T-helper 2 cell treated with Interferon-gamma antibody and Interleukin-4, amounts not matched to agents 5 μg/mL and 100 μg/mL, for 36 hours (primary cell): ENCODE measurements around the gene GPC6.

Source experiments
- DNase-seq: peaks from one replicate; pipeline ENCODE4 v3.0.0; 2021; ENCODE audit warnings: low spot score
- H3K27ac Mint-ChIP-seq: one replicate; pipeline ENCODE4 v1.8.0; 2021; ENCODE audit warnings: mild to moderate bottlenecking, mixed read lengths
- H3K27me3 Mint-ChIP-seq: one replicate; pipeline ENCODE4 v1.8.0; 2021; ENCODE audit warnings: low read depth, mixed read lengths
- H3K36me3 Mint-ChIP-seq: one replicate; pipeline ENCODE4 v1.8.0; 2021; ENCODE audit warnings: low read depth, mixed read lengths
- H3K4me1 Mint-ChIP-seq: one replicate; pipeline ENCODE4 v1.8.0; 2021; ENCODE audit warnings: low read depth, mixed read lengths
- H3K4me3 Mint-ChIP-seq: one replicate; pipeline ENCODE4 v1.8.0; 2022; ENCODE audit warnings: mild to moderate bottlenecking, moderate library complexity, mixed read lengths
- H3K9me3 Mint-ChIP-seq: one replicate; pipeline ENCODE4 v1.8.0; 2021; ENCODE audit warnings: mixed read lengths

Gene GPC6

DNA sequence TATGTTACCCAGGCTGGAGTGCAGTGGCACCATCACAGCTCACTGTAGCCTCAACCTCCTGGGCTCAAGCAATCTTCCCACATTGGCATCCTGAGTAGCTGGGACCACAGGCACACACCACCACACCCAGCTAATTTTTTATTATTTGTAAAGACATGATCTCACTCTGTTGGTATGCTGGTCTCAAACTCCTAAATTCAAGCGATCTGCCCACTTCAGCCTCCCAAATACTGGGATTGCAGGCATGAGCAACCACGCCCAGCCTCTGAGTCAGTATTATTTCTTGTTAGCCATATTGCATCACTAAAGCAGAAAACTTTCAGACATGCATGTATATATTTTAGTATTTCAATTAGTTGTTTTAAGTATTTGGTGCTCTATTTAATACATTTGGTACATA is 376.4 kb downstream of the GPC6 start:
- Mint-ChIP-seq H3K4me3 (no peak overlapping the region), H3K4me1 (no peaks in the 10 kb centered on the region), H3K27me3 (no peaks in the 10 kb centered on the region), H3K27ac (no peak overlapping the region), H3K9me3 (no peaks in the 10 kb centered on the region), H3K36me3 (no peaks in the 10 kb centered on the region)
- DNase-seq = no peak

DNA sequence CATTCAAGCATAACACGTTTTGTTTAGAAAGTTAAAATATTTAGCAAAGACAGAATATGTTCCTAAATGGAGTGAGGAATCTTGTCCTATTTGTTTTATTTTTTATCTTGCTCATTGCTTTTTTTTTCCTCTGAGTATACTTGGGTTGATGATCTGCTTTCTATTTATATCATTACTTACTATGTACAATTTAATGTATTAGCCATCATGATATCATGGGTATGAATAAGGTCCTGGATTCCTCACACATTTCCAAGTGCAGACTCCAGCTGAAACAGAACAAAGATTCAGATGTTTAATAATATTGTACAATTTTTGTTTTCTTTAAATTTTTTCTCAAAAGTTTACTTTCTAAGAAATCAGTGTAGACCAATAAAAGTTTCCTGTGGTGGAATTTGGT is 388.2 kb downstream of the GPC6 start:
- Mint-ChIP-seq H3K4me1 (no peaks in the 10 kb centered on the region), H3K27ac (no peak overlapping the region)
- DNase-seq = no peak

DNA sequence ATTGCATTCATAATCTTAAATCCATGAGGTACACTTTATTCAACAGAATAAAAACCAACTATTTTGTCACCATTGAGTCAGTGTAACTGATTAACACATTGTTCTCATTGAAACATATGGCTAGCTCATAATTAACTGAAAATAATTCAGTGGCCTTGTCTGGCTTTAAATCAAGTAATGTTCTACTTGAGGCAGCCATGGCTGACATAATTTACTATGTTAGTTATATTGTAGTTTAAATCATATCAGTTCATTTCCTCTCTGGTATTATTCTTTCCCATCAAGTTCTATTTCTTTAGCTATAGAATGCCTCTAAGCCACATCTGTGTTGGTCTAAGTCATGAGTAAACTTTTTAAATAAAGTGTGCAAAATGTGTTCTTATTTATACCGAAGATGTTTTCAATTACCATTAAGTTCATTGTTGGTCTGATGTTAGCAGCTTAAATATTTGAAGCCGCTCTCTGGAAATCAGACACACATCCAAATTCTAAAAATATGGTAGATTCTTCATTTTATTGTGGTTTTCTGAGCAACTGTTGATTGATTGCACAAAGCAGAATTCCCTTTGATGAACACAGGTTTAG is 393.7 kb downstream of the GPC6 start:
- Mint-ChIP-seq H3K4me1 (no peaks in the 10 kb centered on the region), H3K9me3 (no peaks in the 10 kb centered on the region), H3K27ac (no peak overlapping the region), H3K36me3 (no peaks in the 10 kb centered on the region), H3K4me3 (no peak overlapping the region), H3K27me3 (no peaks in the 10 kb centered on the region)
- no peak for DNase-seq

More for the DNA sequence above, 388.2 kb downstream of the GPC6 start:
- H3K9me3 Mint-ChIP-seq = no peaks in the 10 kb centered on the region
- no peaks in the 10 kb centered on the region for H3K27me3 Mint-ChIP-seq
- no peak overlapping the region for H3K4me3 Mint-ChIP-seq
- no peaks in the 10 kb centered on the region for H3K36me3 Mint-ChIP-seq

DNA sequence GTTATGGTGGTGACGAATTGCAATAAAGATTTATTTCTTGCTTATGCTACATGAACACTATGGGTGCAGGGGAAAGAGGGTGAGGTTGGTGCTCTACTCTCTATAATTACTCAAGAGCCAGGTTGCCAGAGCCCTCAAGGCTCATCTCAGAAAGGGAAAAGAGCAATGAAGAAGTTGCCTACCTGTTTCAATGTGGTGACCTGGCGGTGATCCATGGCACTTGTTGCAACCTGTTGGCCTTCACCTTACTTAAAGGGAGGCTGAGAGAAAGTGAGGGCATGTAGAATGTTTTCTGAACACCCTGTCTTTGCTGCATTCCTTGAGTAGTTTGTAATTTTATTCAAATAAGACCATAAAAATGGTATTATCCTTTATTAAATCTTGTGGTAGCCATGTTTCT is 394.4 kb downstream of the GPC6 start:
- no peak for DNase-seq
- Mint-ChIP-seq H3K36me3 (no peaks in the 10 kb centered on the region), H3K9me3 (no peaks in the 10 kb centered on the region), H3K27ac (no peak overlapping the region), H3K27me3 (no peaks in the 10 kb centered on the region), H3K4me1 (no peaks in the 10 kb centered on the region), H3K4me3 (no peak overlapping the region)

DNA sequence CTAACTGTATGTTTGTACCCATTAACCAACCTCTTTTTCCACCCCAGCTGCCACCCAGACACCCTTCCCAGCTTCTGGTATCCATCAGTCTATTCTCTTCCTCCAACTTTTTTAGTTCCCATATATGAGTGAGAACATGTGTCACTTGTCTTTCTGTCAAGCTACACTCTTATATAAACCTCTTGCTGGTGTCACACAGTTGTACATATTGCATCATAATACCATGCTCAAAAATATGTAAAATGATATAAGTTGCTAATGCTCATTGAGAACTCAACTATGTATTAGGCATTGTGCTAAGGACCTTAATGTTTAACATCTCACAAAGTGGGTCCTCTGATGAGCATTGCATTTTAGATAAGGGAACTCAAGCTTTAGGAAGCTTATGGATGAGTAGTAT is 395.4 kb downstream of the GPC6 start:
- H3K27ac Mint-ChIP-seq = no peak overlapping the region
- no peaks in the 10 kb centered on the region for H3K9me3 Mint-ChIP-seq
- no peaks in the 10 kb centered on the region for H3K4me1 Mint-ChIP-seq
- no peak for DNase-seq
- no peaks in the 10 kb centered on the region for H3K27me3 Mint-ChIP-seq
- H3K36me3 Mint-ChIP-seq = no peaks in the 10 kb centered on the region
- H3K4me3 Mint-ChIP-seq = no peak overlapping the region

DNA sequence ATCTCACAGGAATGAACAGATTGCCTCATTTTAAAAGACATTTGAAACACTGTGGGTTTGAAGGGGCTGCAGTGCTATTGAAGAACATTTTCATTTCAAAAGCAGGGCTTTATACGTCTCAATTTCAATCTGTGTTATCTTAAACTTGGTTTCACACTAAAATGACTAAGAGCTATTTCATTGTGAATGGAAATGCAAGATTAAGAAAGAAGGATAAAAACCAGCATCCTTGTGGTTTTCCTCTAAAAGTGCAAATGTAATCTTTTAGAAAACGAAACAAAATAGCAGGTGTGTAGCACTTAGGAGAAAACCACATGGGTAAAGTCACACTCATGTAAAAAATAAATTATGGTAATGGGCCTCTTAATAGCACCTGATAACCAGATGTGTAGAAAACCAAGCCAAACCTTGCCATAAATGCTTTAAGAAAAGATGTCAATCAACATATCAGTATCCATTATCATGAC is 397.7 kb downstream of the GPC6 start:
- H3K27me3 Mint-ChIP-seq = no peaks in the 10 kb centered on the region
- DNase-seq = no peak

DNA sequence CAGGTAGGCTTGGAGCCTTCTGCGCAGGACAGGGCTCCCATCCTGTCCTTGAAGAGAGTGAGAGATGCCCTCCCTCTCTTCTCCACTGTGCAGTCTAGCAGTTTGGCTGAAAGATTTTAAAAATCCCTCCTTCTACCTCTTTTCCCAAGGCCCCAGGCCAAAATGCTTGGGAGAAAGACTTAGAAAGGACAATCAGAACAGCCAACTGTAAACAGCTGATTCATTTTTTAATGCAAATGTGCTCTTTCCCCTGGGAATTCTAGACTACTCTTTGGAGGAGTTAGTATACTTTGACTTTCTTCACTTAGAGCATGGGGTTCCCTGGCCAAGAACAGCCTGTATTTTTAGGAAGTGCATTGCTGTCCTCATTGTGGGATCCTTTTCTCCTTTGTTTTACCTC is 398.9 kb downstream of the GPC6 start:
- H3K27me3 Mint-ChIP-seq = no peaks in the 10 kb centered on the region
- H3K9me3 Mint-ChIP-seq = no peaks in the 10 kb centered on the region
- no peak overlapping the region for H3K4me3 Mint-ChIP-seq
- no peak for DNase-seq
- H3K36me3 Mint-ChIP-seq = no peaks in the 10 kb centered on the region
- no peak overlapping the region for H3K27ac Mint-ChIP-seq
- H3K4me1 Mint-ChIP-seq = no peaks in the 10 kb centered on the region

More for the DNA sequence above, 397.7 kb downstream of the GPC6 start:
- no peaks in the 10 kb centered on the region for H3K9me3 Mint-ChIP-seq
- no peaks in the 10 kb centered on the region for H3K4me1 Mint-ChIP-seq
- no peak overlapping the region for H3K4me3 Mint-ChIP-seq
- no peaks in the 10 kb centered on the region for H3K36me3 Mint-ChIP-seq
- H3K27ac Mint-ChIP-seq = no peak overlapping the region

DNA sequence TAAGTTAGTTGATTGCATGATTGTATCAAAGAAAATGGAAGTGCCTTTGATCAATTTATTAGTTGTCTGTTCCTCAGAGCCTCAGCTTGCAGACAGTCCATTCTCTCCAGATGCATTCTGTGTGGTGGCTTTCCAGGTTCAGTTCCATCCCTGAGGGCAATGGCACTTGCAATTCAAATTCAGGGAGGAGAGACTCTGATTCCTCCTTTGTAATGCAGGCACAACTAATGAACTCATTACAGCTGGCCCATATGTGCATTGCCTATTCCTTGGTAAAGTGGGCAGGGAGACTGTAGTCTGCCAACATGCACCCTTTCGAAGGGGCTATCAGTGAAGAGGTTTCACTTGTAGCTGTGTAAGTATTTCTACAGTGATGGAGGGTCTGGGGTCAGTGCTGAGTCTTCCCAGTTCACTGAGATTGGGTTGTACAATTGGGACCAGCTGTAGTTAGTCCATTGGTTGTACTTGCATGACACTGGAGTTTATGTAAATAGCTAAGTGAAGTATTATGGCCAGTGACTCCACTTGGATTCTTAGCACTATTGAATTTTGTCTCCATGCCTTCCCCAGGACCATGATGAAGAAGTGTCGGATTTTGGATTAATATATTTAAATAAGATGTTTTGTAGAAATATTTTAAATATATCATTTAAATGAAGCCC is 401.7 kb downstream of the GPC6 start:
- Mint-ChIP-seq H3K27me3 (no peaks in the 10 kb centered on the region), H3K36me3 (no peaks in the 10 kb centered on the region), H3K9me3 (no peaks in the 10 kb centered on the region), H3K4me3 (no peak overlapping the region), H3K27ac (no peak overlapping the region), H3K4me1 (no peaks in the 10 kb centered on the region)
- DNase-seq = no peak

DNA sequence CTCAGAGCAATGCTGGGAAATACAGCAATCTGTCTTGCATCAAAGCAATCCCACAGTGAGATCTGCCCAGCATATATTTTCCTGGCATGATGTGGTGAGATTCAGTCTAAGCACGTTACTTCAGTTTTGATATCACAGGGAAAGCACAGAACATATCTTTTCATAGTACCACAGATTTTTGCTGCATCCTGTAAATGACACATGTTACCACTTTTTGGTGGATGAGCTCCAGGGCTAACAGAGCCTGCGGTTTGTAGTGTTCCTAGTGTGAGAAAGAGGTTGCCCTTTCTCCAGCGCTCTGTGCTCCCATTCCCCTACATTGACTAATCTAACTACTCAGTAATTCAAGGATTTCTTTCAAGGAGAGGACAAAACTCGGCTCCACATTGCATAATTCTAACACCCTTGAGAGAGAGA is 409.0 kb downstream of the GPC6 start:
- H3K36me3 Mint-ChIP-seq = no peaks in the 10 kb centered on the region
- no peak overlapping the region for H3K27ac Mint-ChIP-seq
- no peaks in the 10 kb centered on the region for H3K9me3 Mint-ChIP-seq
- no peaks in the 10 kb centered on the region for H3K27me3 Mint-ChIP-seq
- H3K4me3 Mint-ChIP-seq = no peak overlapping the region
- no peaks in the 10 kb centered on the region for H3K4me1 Mint-ChIP-seq
- DNase-seq = no peak

DNA sequence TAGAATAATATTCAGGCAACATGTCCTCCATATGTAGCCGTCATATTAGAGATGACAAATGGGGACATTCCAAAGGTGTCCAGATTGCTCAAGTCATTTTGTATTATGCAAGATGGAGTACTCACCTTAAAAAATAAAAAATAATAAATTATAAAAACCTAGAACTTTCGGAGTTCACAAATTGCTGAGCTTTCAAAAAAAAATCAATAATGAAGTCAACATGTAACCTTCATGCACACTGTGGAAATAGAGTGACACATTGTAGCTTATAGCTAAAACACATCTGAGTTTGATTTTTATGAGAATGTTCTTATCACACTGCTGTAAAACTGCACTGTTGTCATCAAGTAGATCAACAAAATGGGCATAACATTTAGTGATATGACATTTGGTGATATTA is 411.2 kb downstream of the GPC6 start:
- no peaks in the 10 kb centered on the region for H3K9me3 Mint-ChIP-seq
- H3K4me1 Mint-ChIP-seq = no peaks in the 10 kb centered on the region
- H3K27me3 Mint-ChIP-seq = no peaks in the 10 kb centered on the region
- no peaks in the 10 kb centered on the region for H3K36me3 Mint-ChIP-seq
- no peak overlapping the region for H3K4me3 Mint-ChIP-seq
- no peak for DNase-seq
- no peak overlapping the region for H3K27ac Mint-ChIP-seq

DNA sequence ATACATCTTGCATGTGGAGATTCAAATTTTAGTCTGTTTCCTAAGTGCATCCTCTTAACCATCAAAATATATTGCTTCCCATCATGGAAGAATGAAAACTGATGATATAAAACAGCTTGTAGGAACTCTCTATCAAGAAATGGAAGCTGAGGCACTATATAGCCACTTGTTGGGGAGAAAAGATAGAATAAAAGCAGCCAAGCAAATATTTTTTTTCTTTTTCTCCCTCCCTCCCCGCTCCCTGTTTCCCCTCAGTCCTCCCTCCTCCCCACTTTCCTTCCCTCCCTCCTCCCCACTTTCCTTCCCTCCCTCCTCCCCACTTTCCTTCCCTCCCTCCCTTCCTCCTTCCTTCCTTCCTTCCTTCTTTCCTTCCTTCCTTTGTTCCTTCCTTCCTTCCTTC is 413.8 kb downstream of the GPC6 start:
- Mint-ChIP-seq H3K4me3 (no peak overlapping the region), H3K27ac (no peak overlapping the region), H3K36me3 (no peaks in the 10 kb centered on the region)

DNA sequence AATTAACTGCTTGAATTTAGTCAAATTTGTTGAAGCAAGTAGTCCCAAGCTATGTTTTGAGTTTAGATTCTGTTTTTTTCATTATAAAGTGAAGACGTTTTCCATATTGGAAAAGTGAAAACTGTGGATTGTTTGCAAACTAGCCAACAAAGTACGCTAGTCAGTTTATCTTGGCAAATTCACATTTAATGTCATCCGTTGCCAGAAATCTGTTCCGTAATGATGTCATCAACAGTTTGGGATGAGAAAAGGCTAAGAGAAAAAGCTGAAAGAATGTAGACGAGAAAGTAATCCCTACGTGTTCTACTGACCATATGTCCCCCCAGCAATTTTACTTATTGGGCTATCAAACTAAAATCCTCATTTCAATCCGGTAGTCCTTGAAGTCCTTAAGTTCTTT is 419.6 kb downstream of the GPC6 start:
- no peak overlapping the region for H3K4me3 Mint-ChIP-seq
- no peaks in the 10 kb centered on the region for H3K9me3 Mint-ChIP-seq
- H3K4me1 Mint-ChIP-seq = no peaks in the 10 kb centered on the region
- H3K27ac Mint-ChIP-seq = no peak overlapping the region
- DNase-seq = no peak
- no peaks in the 10 kb centered on the region for H3K27me3 Mint-ChIP-seq
- no peaks in the 10 kb centered on the region for H3K36me3 Mint-ChIP-seq

More for the DNA sequence above, 413.8 kb downstream of the GPC6 start:
- no peaks in the 10 kb centered on the region for H3K27me3 Mint-ChIP-seq
- no peaks in the 10 kb centered on the region for H3K4me1 Mint-ChIP-seq
- no peak for DNase-seq
- no peaks in the 10 kb centered on the region for H3K9me3 Mint-ChIP-seq

DNA sequence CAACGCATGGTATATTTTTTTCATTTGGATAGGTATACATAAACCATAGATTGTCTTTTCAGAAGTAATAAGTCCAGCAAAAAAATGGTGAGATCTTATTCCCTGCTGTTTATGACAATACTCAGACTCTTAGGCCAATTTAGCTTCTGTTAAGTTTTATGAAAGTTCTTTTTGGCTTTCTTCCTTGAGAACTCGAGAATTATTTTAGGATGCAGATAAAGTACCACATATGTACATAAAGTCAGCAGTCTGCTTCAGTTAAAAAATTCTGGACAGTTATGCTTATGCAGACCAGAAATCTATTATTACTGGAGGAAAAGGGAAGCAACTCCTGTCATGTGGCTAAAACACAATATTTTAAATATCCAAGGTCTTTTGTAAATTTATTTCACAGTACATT is 422.9 kb downstream of the GPC6 start:
- H3K4me1 Mint-ChIP-seq = no peaks in the 10 kb centered on the region
- no peaks in the 10 kb centered on the region for H3K27me3 Mint-ChIP-seq
- no peaks in the 10 kb centered on the region for H3K9me3 Mint-ChIP-seq
- DNase-seq = no peak
- no peaks in the 10 kb centered on the region for H3K36me3 Mint-ChIP-seq
- no peak overlapping the region for H3K27ac Mint-ChIP-seq
- H3K4me3 Mint-ChIP-seq = no peak overlapping the region

DNA sequence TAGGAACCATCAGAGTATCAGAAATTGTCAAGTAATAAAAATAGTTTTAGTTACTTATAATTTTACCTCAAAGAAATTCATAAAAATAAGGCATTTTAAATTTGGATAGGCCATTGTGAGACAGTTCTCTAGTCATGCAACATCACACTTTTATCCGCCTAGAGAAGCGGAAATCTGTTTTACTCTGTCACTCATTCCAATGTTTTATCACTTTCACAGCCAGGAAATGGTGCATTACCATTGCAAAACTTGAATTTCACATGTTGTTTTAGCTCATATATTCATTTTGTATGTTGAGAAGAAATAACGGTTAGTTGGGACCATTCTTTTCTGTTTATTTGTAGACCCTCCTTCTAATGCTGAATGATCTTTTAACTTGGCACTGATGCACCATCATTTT is 427.2 kb downstream of the GPC6 start:
- H3K36me3 Mint-ChIP-seq = no peaks in the 10 kb centered on the region
- no peak for DNase-seq
- H3K9me3 Mint-ChIP-seq = no peaks in the 10 kb centered on the region
- no peaks in the 10 kb centered on the region for H3K27me3 Mint-ChIP-seq
- H3K27ac Mint-ChIP-seq = no peak overlapping the region
- no peaks in the 10 kb centered on the region for H3K4me1 Mint-ChIP-seq
- H3K4me3 Mint-ChIP-seq = no peak overlapping the region

DNA sequence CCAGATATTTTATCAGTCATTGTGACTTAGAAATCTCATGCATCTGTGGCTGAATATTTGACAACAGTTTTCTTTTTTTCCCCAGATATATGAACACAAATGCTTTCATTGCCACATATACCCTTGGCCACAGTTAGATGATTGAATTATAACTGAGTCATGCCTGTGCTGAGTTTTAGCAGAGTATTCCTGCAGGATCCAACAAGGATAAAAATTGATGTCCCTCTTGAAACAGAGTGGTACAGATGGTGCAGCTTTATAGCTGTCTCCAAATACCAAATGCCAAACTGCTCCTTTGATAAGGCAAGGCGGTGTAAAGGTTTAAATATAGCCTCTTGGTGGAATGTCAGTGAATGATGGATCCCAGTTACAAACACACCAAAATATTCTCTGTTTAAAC is 428.5 kb downstream of the GPC6 start:
- Mint-ChIP-seq H3K27ac (no peak overlapping the region), H3K27me3 (no peaks in the 10 kb centered on the region), H3K9me3 (no peaks in the 10 kb centered on the region), H3K36me3 (no peaks in the 10 kb centered on the region), H3K4me1 (no peaks in the 10 kb centered on the region), H3K4me3 (no peak overlapping the region)
- DNase-seq = no peak
